Upper lobe of right lung (tissue), 1 donor: ENCODE results near the gene ERGIC1. TPM values are rescaled to one million over a fixed set of nuclear protein-coding genes. Genes with fewer than 3 reads are reported as not detected.
A peak's percentile ranks its signal among the peaks of the same experiment; 100 is the strongest.

Source experiments
- ATAC-seq: fragments of 200-7000 bp; cut with Tn5 transposase; one replicate; pipeline ENCODE4 v1.9.1; 2020; ENCODE audit warnings: mild to moderate bottlenecking, moderate library complexity
- DNase-seq: peaks from one replicate; pipeline ENCODE4 v3.0.0-alpha.2; 2020
- H3K27ac ChIP-seq: fragments of 200-600 bp; one replicate; pipeline ENCODE4 v1.8.0; 2022
- H3K27me3 ChIP-seq: fragments of 200-600 bp; one replicate; pipeline ENCODE4 v1.8.0; 2022; ENCODE audit warnings: mild to moderate bottlenecking
- H3K36me3 ChIP-seq: fragments of 200-600 bp; one replicate; pipeline ENCODE4 v1.8.0; 2022
- H3K4me1 ChIP-seq: fragments of 200-600 bp; one replicate; pipeline ENCODE4 v1.8.0; 2022
- H3K4me3 ChIP-seq: fragments of 200-600 bp; one replicate; pipeline ENCODE4 v1.8.0; 2022; ENCODE audit warnings: mild to moderate bottlenecking
- H3K9me3 ChIP-seq: fragments of 200-600 bp; one replicate; pipeline ENCODE4 v1.8.0; 2022
- intact Hi-C: fragments of 100-400 bp; cut with DNase I; formaldehyde crosslinking; loops from one replicate; pipeline ENCODE4 v1.11.0; 2022
- total RNA-seq: library from RNA; stranded (reverse); fragmentation: NEBNext Ultra II Directional; extraction: Animal tissue kit (Norgen Biotek cat#: 25700); gene quantifications from one replicate; pipeline ENCODE4 v1.2.1, GENCODE V29; 2021
- TF ChIP-seq, protein P1 (sequence below): fragments of 200-600 bp; IDR thresholded peaks from one replicate; pipeline ENCODE4 v1.8.0; 2022; ENCODE audit warnings: antibody characterized with exemption
- donor health status: DM: no; HTN: yes; CAD: no; lungs with severe emphysema.

ERGIC1 gene
- total RNA-seq, 1 donor from 2014 or later: 186 TPM

DNA sequence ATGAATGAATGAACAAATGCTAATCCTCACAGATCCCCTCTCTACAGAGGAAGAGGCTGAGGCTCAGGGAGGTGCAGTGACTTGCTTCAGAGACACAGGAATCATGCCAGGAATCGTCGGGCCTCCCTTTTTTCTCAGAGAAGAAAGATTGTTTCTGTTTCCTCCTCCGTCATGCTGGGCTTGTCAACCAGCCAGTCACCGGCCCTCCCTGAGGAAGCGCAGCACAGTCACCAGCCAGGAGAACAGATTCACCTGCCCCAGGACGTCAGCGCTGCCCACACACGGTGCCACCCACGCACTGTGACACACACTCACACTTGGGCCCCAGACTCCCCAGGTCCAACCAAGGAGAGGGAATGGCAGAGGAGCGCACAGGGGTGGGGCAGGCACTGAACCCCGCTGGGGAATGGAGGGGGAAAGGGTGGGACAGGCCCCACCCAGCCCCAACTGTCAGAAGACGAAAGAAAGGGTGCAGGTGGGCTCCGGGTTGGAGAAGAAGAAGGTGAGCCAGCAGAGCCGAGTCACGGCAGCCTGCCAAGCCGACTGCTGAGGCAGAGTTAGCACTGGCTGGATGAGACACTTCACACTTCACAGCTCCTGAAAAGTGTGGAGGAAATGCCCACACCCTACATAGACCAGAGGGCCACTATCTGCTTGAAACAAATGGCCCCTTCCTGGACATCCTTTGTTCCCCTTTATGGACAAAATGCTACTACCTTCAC is 13.8 kb upstream of the ERGIC1 start:
- Histone ChIP-seq H3K9me3 (no peaks in the 10 kb centered on the region), H3K4me1 (peaks cover 3% of the 10 kb centered on the region), H3K36me3 (no peaks in the 10 kb centered on the region), H3K4me3 (no peak overlapping the region), H3K27ac (no peak overlapping the region), H3K27me3 (no peaks in the 10 kb centered on the region)
- TF ChIP-seq, protein P1, sequence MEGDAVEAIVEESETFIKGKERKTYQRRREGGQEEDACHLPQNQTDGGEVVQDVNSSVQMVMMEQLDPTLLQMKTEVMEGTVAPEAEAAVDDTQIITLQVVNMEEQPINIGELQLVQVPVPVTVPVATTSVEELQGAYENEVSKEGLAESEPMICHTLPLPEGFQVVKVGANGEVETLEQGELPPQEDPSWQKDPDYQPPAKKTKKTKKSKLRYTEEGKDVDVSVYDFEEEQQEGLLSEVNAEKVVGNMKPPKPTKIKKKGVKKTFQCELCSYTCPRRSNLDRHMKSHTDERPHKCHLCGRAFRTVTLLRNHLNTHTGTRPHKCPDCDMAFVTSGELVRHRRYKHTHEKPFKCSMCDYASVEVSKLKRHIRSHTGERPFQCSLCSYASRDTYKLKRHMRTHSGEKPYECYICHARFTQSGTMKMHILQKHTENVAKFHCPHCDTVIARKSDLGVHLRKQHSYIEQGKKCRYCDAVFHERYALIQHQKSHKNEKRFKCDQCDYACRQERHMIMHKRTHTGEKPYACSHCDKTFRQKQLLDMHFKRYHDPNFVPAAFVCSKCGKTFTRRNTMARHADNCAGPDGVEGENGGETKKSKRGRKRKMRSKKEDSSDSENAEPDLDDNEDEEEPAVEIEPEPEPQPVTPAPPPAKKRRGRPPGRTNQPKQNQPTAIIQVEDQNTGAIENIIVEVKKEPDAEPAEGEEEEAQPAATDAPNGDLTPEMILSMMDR: no peak
- intact Hi-C loops: no loop called here
- DNase-seq: no peak
- ATAC-seq: peak; percentile 55

DNA sequence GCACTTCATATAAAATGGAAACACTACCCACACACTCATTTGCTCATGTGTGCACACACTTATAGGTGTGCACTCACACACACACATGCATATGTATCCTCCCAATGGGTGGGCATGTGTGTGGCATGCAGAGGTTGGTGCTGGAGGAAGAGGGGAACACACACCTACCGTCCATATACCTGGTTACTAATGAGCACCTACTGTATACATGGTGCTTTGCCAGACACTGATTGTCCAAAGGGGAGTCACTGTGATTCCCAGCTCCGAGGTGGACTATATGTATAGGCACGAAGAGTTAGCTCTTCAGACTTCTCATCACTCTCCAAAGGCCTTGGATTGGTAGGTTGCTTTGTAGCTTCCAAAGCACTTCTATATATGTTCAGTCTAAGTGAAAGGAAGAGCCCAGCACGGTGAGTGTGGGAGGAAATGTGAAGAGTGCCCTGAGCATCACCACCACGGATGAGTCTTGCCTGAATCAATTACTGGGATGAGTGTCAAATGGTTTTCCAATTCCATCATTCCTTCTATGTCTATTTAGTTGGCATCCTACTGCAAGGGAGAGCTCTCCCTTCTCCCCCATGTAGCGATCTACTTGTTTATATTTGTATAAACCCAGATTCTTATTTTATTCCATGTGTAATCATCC is 12.6 kb upstream of the ERGIC1 start:
- ATAC-seq (no peak), DNase-seq (no peak)
- Histone ChIP-seq H3K36me3 (no peaks in the 10 kb centered on the region), H3K27ac (no peak overlapping the region), H3K9me3 (no peaks in the 10 kb centered on the region), H3K4me1 (peaks cover 3% of the 10 kb centered on the region), H3K27me3 (no peaks in the 10 kb centered on the region), H3K4me3 (no peak overlapping the region)
- intact Hi-C loops: no loop called here
- TF ChIP-seq, protein P1: no peak

DNA sequence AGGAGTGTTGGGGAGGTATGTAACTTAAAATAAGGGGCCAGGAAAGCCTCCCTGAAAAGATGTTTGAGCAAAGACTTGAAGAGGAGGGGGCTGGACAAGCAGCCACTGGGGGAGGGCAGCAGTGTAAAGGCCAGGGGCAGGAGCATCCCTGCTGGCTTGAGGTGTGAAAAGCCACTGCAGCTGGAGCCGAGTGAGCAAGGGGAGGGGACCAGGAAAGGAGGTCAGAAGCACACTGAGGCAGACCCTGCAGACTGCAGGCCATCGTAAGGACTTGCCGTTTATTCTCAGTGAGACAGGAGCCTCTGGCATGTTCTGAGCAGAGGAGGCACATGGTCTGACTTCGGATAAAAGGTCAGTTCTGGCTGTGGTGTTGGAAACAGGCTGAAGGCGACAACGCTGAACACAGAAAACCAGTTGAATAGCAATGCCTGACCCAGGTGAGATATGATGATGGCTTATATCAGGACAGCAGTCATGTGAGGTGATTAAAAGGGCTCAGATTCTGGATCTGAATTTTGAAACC is 10.2 kb upstream of the ERGIC1 start:
- TF ChIP-seq, protein P1: no peak
- intact Hi-C loops: no loop called here
- H3K36me3 ChIP-seq: no peaks in the 10 kb centered on the region
- H3K27ac ChIP-seq: no peak overlapping the region
- ATAC-seq: no peak
- no peak overlapping the region for H3K4me3 ChIP-seq
- no peaks in the 10 kb centered on the region for H3K27me3 ChIP-seq
- peaks cover 1% of the 10 kb centered on the region for H3K4me1 ChIP-seq
- no peak for DNase-seq
- H3K9me3 ChIP-seq: no peaks in the 10 kb centered on the region

DNA sequence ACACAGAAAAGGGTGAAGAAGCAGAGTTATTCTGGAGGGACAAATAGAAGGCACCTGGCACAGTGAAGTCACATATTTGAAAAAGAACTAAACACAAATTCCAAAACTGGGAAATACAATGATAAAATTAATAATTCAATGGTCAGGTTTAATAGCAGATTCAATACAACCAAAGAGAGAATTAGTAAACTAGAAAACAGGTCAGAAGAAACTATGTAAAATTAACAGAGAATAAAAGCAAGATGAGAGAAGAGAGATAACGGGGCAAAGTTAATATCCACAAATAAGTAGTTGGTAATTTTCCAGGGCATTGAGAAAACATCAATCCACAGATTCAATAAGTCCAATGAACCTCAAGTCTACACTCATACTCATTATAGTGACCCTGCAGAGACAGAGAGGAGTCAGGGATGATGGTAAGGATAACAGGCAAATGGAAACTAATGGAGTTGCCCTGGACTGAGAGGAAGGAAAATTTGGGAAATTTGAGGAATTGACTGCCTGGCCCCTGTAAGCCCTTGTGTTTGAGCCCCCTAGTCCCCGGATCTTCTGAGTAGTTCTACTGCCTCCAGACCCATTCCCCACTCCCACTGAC is 8.3 kb upstream of the ERGIC1 start:
- ATAC-seq: no peak
- Histone ChIP-seq H3K36me3 (no peaks in the 10 kb centered on the region), H3K27me3 (no peaks in the 10 kb centered on the region), H3K4me1 (no peaks in the 10 kb centered on the region), H3K9me3 (no peaks in the 10 kb centered on the region), H3K4me3 (no peak overlapping the region), H3K27ac (no peak overlapping the region)
- DNase-seq: no peak
- intact Hi-C loops: no loop called here
- TF ChIP-seq, protein P1: no peak

DNA sequence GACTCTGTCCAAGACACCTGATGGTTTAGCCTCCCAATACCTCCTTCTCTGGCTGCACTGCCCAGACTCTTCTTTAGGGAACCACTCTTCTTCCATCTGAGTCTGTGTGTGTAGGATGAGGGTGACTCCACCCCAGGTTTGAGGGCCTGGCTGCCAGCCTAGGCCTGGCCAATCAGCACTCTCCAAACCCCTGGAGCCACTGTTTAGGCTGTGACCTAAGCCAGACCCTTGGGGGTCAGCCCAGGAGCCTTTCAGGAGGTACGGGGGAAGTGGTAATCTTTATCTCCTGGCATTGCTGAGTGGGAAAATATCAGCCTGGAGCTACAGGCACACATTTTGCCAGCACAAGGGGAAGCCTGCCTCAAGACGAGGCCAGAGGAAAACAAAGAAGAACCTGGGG is 6.2 kb upstream of the ERGIC1 start:
- ATAC-seq (peak; percentile 69), DNase-seq (no peak)
- no peak overlapping the region for H3K27ac ChIP-seq

More for the DNA sequence above, 6.2 kb upstream of the ERGIC1 start:
- H3K9me3 ChIP-seq: no peaks in the 10 kb centered on the region
- H3K36me3 ChIP-seq: no peaks in the 10 kb centered on the region
- TF ChIP-seq, protein P1: no peak
- H3K4me3 ChIP-seq: no peak overlapping the region
- H3K4me1 ChIP-seq: no peaks in the 10 kb centered on the region
- H3K27me3 ChIP-seq: no peaks in the 10 kb centered on the region
- intact Hi-C loops: no loop called here
